HepG2 (cell line): ENCODE results near the gene NRP1. TPM values are rescaled to one million over a fixed set of nuclear protein-coding genes. Genes with fewer than 3 reads are reported as not detected.

ENCODE experiments used
- AGO2 ChIP-seq: fragments of 200-400 bp; formaldehyde crosslinking; optimal IDR thresholded peaks from 2 replicates; pipeline ENCODE3; 2017; ENCODE audit warnings: mild to moderate bottlenecking, low read depth, low read length, moderate library complexity
- KAT2B ChIP-seq: fragments of 150-350 bp; IDR thresholded peaks from 2 replicates; pipeline ENCODE4 v1.6.1; 2014; ENCODE audit warnings: low read depth, low read length, borderline replicate concordance
- MED8 ChIP-seq: sonication (generic); formaldehyde crosslinking; IDR thresholded peaks from 2 replicates; pipeline ENCODE4 v1.8.1; 2023; ENCODE audit warnings: mild to moderate bottlenecking, missing genetic modification reagents; ENCODE audit not compliant: insufficient replicate concordance
- NFE2L2 ChIP-seq: fragments of 150-350 bp; IDR thresholded peaks from 2 replicates; pipeline ENCODE4 v1.6.1; 2014; ENCODE audit warnings: low read length
- RXRA ChIP-seq: sonication (generic); formaldehyde crosslinking; IDR thresholded peaks from 2 replicates; pipeline ENCODE4 v1.5.1; 2020; ENCODE audit warnings: missing genetic modification reagents
- SALL1 ChIP-seq: sonication (generic); formaldehyde crosslinking; IDR thresholded peaks from 2 replicates; pipeline ENCODE4 v1.8.0; 2022; ENCODE audit warnings: mild to moderate bottlenecking, missing genetic modification reagents
- ZFP82 ChIP-seq: sonication (generic); formaldehyde crosslinking; IDR thresholded peaks from 2 replicates; pipeline ENCODE4 v1.5.1; 2020; ENCODE audit warnings: mild to moderate bottlenecking, missing genetic modification reagents, borderline replicate concordance
- ZNF24 ChIP-seq: fragments of 450-650 bp; IDR thresholded peaks from 2 replicates; pipeline ENCODE4 v1.6.1; 2017; ENCODE audit warnings: antibody characterized with exemption, mild to moderate bottlenecking
- polyA plus RNA-seq, 8 experiments: library from polyadenylated mRNA; depleted of rRNA in 3 of 8; stranded (reverse) in 7 of 8; unstranded in 1 of 8; fragments of >200 nt; fragmentation: Illumina TruSeq in 4 of 8; extraction: Trizol in 4 of 8; gene quantifications; 2 replicates each; pipeline versions ENCODE4 v1.2.1 to v1.2.3, GENCODE V29; 2011 to 2016; ENCODE audit warnings: low read depth in 4 of 8, missing spikeins in 1 of 8, mixed read lengths in 1 of 8; ENCODE audit not compliant: insufficient read depth in 1 of 8
- total RNA-seq, 5 experiments: library from RNA; depleted of rRNA; stranded (reverse); fragments of >200 nt; fragmentation: Illumina TruSeq; extraction: Trizol; gene quantifications; 2 replicates each; pipeline ENCODE4 v1.2.3, GENCODE V29; 2016; ENCODE audit warnings: low read depth in 1 of 5
- TF ChIP-seq, protein P1 (sequence below): sonication (generic); formaldehyde crosslinking; IDR thresholded peaks from 2 replicates; pipeline ENCODE4 v1.5.1; 2020; ENCODE audit warnings: missing genetic modification reagents, mild to moderate bottlenecking, borderline replicate concordance
- TF ChIP-seq, protein P2 (sequence below): sonication (generic); formaldehyde crosslinking; IDR thresholded peaks from 2 replicates; pipeline ENCODE4 v1.4.0; 2020; ENCODE audit warnings: missing genetic modification reagents, mild to moderate bottlenecking, borderline replicate concordance
- TF ChIP-seq, protein P3 (sequence below): fragments of 450-650 bp; IDR thresholded peaks from 2 replicates; pipeline ENCODE4 v1.6.1; 2017; ENCODE audit warnings: mild to moderate bottlenecking
- TF ChIP-seq, protein P4 (sequence below): IDR thresholded peaks from 2 replicates; pipeline ENCODE4 v1.6.1; 2016; ENCODE audit warnings: low read depth, missing genetic modification reagents, missing compliant biosample characterization
- TF ChIP-seq, protein P5 (sequence below): sonication (generic); formaldehyde crosslinking; IDR thresholded peaks from 2 replicates; pipeline ENCODE4 v1.9.0; 2021; ENCODE audit warnings: missing genetic modification reagents, mild to moderate bottlenecking, borderline replicate concordance

NRP1 gene
- total and polyA plus RNA-seq, 2 of the 13 experiments (the other 11 are each of a cell fraction or from before 2014, with no cell fraction given), result 5.3 to 5.8 TPM

DNA sequence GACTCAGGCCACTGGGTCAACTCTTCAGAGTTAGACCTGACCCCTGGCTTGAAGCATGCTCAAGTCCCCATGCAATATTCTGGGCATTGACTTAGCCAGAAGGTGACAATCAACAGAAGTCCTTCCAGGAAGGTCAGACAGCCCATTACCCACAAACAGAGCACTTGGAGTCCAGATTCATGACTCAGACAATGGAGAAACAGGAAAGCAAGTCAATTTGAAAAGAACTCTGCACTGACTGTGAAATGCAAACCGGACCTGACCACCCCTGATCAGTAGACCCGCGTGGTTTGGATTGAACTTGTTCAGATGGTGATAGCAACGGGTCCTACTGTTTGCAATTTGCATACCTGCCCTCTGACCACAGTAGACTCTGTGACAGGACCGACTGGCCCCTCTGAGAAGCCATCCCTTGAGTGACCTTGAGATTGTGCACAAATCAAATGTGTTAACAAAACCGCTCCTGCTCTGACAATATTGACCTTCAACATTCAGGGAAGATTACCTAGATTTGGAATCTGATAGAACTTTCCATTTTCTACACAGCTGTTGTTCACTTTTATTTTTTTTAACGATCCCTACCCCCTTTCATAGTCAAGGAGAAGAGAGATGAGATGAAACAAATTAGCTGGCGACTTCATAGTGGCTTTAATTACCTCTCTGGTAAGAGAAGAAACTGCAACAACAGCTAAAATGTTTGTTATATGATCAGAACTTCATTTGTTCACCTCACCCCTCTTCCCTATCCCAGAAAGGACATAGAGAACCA, 138.7 kb downstream of the NRP1 start (continued):
- TF ChIP-seq, protein P1, sequence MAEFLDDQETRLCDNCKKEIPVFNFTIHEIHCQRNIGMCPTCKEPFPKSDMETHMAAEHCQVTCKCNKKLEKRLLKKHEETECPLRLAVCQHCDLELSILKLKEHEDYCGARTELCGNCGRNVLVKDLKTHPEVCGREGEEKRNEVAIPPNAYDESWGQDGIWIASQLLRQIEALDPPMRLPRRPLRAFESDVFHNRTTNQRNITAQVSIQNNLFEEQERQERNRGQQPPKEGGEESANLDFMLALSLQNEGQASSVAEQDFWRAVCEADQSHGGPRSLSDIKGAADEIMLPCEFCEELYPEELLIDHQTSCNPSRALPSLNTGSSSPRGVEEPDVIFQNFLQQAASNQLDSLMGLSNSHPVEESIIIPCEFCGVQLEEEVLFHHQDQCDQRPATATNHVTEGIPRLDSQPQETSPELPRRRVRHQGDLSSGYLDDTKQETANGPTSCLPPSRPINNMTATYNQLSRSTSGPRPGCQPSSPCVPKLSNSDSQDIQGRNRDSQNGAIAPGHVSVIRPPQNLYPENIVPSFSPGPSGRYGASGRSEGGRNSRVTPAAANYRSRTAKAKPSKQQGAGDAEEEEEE, result no peak
- TF ChIP-seq, protein P2, sequence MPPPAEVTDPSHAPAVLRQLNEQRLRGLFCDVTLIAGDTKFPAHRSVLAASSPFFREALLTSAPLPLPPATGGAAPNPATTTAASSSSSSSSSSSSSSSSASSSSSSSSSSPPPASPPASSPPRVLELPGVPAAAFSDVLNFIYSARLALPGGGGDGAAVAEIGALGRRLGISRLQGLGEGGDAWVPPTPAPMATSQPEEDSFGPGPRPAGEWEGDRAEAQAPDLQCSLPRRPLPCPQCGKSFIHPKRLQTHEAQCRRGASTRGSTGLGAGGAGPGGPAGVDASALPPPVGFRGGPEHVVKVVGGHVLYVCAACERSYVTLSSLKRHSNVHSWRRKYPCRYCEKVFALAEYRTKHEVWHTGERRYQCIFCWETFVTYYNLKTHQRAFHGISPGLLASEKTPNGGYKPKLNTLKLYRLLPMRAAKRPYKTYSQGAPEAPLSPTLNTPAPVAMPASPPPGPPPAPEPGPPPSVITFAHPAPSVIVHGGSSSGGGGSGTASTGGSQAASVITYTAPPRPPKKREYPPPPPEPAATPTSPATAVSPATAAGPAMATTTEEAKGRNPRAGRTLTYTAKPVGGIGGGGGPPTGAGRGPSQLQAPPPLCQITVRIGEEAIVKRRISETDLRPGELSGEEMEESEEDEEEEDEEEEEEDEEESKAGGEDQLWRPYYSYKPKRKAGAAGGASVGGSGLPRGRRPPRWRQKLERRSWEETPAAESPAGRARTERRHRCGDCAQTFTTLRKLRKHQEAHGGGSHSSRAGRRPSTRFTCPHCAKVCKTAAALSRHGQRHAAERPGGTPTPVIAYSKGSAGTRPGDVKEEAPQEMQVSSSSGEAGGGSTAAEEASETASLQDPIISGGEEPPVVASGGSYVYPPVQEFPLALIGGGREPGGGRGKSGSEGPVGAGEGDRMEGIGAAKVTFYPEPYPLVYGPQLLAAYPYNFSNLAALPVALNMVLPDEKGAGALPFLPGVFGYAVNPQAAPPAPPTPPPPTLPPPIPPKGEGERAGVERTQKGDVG (CRISPR knock-in tag), result peak; percentile 58; the same call in 1 of the 2 replicates
- TF ChIP-seq, protein P3, sequence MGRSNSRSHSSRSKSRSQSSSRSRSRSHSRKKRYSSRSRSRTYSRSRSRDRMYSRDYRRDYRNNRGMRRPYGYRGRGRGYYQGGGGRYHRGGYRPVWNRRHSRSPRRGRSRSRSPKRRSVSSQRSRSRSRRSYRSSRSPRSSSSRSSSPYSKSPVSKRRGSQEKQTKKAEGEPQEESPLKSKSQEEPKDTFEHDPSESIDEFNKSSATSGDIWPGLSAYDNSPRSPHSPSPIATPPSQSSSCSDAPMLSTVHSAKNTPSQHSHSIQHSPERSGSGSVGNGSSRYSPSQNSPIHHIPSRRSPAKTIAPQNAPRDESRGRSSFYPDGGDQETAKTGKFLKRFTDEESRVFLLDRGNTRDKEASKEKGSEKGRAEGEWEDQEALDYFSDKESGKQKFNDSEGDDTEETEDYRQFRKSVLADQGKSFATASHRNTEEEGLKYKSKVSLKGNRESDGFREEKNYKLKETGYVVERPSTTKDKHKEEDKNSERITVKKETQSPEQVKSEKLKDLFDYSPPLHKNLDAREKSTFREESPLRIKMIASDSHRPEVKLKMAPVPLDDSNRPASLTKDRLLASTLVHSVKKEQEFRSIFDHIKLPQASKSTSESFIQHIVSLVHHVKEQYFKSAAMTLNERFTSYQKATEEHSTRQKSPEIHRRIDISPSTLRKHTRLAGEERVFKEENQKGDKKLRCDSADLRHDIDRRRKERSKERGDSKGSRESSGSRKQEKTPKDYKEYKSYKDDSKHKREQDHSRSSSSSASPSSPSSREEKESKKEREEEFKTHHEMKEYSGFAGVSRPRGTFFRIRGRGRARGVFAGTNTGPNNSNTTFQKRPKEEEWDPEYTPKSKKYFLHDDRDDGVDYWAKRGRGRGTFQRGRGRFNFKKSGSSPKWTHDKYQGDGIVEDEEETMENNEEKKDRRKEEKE, result no peak
- TF ChIP-seq, protein P4, sequence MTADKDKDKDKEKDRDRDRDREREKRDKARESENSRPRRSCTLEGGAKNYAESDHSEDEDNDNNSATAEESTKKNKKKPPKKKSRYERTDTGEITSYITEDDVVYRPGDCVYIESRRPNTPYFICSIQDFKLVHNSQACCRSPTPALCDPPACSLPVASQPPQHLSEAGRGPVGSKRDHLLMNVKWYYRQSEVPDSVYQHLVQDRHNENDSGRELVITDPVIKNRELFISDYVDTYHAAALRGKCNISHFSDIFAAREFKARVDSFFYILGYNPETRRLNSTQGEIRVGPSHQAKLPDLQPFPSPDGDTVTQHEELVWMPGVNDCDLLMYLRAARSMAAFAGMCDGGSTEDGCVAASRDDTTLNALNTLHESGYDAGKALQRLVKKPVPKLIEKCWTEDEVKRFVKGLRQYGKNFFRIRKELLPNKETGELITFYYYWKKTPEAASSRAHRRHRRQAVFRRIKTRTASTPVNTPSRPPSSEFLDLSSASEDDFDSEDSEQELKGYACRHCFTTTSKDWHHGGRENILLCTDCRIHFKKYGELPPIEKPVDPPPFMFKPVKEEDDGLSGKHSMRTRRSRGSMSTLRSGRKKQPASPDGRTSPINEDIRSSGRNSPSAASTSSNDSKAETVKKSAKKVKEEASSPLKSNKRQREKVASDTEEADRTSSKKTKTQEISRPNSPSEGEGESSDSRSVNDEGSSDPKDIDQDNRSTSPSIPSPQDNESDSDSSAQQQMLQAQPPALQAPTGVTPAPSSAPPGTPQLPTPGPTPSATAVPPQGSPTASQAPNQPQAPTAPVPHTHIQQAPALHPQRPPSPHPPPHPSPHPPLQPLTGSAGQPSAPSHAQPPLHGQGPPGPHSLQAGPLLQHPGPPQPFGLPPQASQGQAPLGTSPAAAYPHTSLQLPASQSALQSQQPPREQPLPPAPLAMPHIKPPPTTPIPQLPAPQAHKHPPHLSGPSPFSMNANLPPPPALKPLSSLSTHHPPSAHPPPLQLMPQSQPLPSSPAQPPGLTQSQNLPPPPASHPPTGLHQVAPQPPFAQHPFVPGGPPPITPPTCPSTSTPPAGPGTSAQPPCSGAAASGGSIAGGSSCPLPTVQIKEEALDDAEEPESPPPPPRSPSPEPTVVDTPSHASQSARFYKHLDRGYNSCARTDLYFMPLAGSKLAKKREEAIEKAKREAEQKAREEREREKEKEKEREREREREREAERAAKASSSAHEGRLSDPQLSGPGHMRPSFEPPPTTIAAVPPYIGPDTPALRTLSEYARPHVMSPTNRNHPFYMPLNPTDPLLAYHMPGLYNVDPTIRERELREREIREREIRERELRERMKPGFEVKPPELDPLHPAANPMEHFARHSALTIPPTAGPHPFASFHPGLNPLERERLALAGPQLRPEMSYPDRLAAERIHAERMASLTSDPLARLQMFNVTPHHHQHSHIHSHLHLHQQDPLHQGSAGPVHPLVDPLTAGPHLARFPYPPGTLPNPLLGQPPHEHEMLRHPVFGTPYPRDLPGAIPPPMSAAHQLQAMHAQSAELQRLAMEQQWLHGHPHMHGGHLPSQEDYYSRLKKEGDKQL, result peak; percentile 86
- TF ChIP-seq AGO2 (no peak), MED8 (CRISPR knock-in tag) (peak; percentile 77), SALL1 (peak; percentile 100), ZFP82 (CRISPR knock-in tag) (no peak; the same call in 1 of the 2 replicates), NFE2L2 (peak; percentile 16; the same call in 1 of the 2 replicates), ZNF24 (peak; percentile 80; the same call in 1 of the 2 replicates), KAT2B (no peak), RXRA (peak; percentile 95)
- TF ChIP-seq, protein P5, sequence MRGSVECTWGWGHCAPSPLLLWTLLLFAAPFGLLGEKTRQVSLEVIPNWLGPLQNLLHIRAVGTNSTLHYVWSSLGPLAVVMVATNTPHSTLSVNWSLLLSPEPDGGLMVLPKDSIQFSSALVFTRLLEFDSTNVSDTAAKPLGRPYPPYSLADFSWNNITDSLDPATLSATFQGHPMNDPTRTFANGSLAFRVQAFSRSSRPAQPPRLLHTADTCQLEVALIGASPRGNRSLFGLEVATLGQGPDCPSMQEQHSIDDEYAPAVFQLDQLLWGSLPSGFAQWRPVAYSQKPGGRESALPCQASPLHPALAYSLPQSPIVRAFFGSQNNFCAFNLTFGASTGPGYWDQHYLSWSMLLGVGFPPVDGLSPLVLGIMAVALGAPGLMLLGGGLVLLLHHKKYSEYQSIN (CRISPR knock-in tag), result no peak
